NCI-H69 (cell line): Measurements from ENCODE around the gene RSPH10B2.
"Not testable (repeated sequence)": the region's sequence is repeated elsewhere in the genome, so short reads cannot be mapped to it uniquely, and the experiment has no call there.

Experiments used
- DNase-seq: peaks from one replicate; lab custom pipeline; 2025; lab: John Stamatoyannopoulos, UW

Gene RSPH10B2

DNA sequence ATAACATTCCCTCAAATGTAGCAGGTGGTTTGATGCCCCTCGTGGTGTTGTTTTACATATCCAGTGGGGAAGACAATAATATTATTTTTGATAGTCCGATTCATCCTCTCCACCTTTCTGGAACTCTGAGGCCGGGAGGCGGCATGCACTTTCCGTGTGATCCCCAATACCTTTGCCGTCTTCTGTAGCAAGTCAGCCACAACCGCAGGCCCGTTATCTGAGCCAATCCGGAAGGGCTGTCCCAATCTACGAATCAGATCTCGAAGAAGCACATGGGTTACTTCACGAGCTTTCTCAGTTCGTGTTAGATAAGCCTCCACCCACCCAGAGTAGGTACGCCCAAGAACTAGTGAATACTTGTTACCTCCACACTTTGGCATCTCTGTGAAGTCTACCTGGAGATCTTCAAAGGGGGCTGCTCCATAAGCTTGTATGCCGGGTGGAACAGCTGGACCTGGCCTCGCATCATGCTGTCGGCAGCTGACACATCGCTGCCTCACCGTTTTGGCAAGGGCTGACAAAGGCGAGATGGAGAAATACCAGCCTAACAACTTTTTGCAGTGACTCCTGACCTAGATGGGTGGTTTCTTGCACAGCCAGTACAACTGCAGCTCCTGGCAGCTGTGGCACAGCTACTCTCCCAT is 88.5 kb downstream of the RSPH10B2 start:
- DNase-seq: not testable (repeated sequence)

DNA sequence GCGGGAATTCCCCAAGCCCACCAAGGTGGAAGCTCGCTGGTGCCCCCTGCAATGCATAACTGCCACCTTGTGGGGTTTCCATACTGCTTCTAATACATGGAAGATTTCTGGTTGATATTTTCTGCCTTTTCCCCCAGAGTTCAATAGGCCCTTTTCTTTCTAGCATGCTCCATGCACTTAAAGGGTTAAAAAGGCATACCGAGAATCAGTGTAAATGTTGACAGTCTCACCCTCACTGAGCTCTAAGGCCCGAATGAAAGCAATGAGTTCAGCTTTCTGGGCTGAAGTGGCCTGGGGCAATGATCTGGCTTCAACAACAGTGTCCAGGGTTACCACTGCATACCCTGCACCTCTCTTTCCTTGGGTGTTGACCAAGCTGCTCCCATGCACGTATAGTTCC is 89.2 kb downstream of the RSPH10B2 start:
- DNase-seq: not testable (repeated sequence)

DNA sequence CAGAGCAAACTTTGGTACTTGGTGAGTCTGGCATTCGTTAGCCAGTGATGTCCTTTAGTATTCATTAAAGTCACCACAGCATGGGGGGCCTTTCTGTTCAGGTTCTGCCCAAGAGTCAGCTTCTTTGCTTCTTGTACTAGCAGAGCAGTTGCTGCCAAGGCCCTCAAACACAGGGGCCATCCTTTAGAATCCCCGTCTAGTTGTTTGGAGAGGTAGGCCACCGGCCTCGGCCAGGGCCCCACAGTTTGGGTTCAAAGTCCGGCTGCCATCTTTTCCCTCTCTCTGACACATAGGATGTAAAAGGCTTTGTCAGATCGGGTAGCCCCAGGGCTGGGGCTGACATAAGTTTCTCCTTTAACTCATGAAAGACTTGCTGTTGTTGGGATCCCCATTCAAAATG is 89.8 kb downstream of the RSPH10B2 start:
- not testable (repeated sequence) for DNase-seq

DNA sequence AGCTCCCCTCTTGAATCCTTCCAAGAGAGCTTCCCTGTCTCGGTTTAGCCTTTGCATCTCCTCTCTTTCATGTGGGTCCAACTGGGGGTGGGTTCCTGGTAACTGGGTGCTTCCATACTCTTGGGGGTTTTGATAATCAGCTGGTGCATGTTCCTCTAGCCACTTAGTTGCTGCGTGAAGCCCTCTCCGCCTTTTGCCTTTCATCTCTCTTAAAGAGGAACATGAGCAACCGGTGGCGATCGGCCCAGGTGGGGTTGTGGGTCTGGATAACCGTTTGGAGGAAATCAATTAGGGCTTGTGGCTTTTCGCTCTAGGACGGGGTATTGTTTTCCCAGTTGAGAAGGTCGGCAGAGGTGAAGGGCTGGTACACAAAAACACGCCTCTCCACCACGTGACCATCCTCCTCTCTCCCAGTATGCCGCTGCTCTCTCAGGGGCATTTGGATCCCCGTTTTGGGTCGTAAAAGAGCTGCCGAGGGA is 92.1 kb downstream of the RSPH10B2 start:
- DNase-seq: not testable (repeated sequence)

DNA sequence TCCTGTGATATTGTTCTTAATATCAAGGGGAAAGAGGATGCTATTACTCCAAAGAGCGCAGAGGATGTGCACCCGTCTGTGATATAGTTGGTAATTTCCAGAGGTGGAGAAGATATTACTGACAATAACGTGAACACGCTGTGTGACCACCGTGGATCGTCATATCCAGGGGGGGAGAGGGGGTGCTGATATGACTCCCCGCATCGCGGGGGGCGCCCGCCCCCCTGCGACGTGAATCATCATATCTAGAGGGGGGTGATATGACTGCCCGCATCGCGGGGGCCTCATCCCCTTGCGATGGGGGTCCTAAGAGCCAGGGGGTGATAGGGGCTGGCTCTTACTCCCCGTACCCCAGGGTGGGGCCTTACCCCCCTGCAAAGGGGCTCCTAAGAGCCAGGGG is 93.8 kb downstream of the RSPH10B2 start:
- DNase-seq: not testable (repeated sequence)
